GM18517 (cell line): ENCODE measurements around the gene ALDOB.
A peak's percentile ranks its signal among the peaks of the same experiment; 100 is the strongest.

Source experiments
- ATAC-seq: cut with Tn5 transposase; IDR thresholded peaks from one replicate; pipeline ENCODE4 v1.9.1; 2021; ENCODE audit warnings: mild to moderate bottlenecking, moderate library complexity; ENCODE audit not compliant: unreplicated experiment

The ALDOB gene

GRCh38 chr9:101457003-101457402, 21.4 kb upstream of the ALDOB start:
- no peak for ATAC-seq

- ATAC-seq: no peak
Measured at GRCh38 chr9:101455656-101456240, 20.2 kb upstream of the ALDOB start.

GRCh38 chr9:101453776-101454570, 18.4 kb upstream of the ALDOB start:
- no peak for ATAC-seq

GRCh38 chr9:101451498-101451897, 15.9 kb upstream of the ALDOB start:
- ATAC-seq: no peak

GRCh38 chr9:101450931-101451330, 15.4 kb upstream of the ALDOB start:
- ATAC-seq: no peak

- ATAC-seq: peak; percentile 97
Measured at GRCh38 chr9:101449071-101449721, 13.6 kb upstream of the ALDOB start.

GRCh38 chr9:101448680-101449070, 13.1 kb upstream of the ALDOB start:
- no peak for ATAC-seq

- ATAC-seq: no peak
Measured at GRCh38 chr9:101446732-101447131, 11.2 kb upstream of the ALDOB start.

- ATAC-seq: no peak
Measured at GRCh38 chr9:101445353-101446029, 9.9 kb upstream of the ALDOB start.

- no peak for ATAC-seq
Measured at GRCh38 chr9:101443364-101443771, 7.8 kb upstream of the ALDOB start.

GRCh38 chr9:101442736-101443135, 7.2 kb upstream of the ALDOB start:
- ATAC-seq: no peak

GRCh38 chr9:101442318-101442717, 6.7 kb upstream of the ALDOB start:
- no peak for ATAC-seq

GRCh38 chr9:101440714-101441230, 5.2 kb upstream of the ALDOB start:
- ATAC-seq: no peak

GRCh38 chr9:101438523-101438922, 2.9 kb upstream of the ALDOB start:
- no peak for ATAC-seq

GRCh38 chr9:101437806-101438232, 2.2 kb upstream of the ALDOB start:
- ATAC-seq: no peak

GRCh38 chr9:101434998-101435397, 576 bp downstream of the ALDOB start:
- no peak for ATAC-seq

- ATAC-seq: no peak
Measured at GRCh38 chr9:101433229-101433628, 2.3 kb downstream of the ALDOB start.

- ATAC-seq: no peak
Measured at GRCh38 chr9:101432740-101433139, 2.8 kb downstream of the ALDOB start.

- no peak for ATAC-seq
Measured at GRCh38 chr9:101432171-101432570, 3.4 kb downstream of the ALDOB start.

- no peak for ATAC-seq
Measured at GRCh38 chr9:101429736-101430135, 5.8 kb downstream of the ALDOB start.

- no peak for ATAC-seq
Measured at GRCh38 chr9:101428909-101429308, 6.7 kb downstream of the ALDOB start.
